ENCODE measurements around the gene ROBO1.

Gene ROBO1

GRCh38 chr3:78834910-78835309, 932.9 kb downstream of the ROBO1 start:
- DNase-seq (ENCODE audit: low read depth): no peak
- no peak overlapping the region for H3K4me3 ChIP-seq (ENCODE audit: control insufficient read depth, low read depth, low read length)
- TF ChIP-seq CTCF (IDR thresholded peaks at IDR 0.05; ENCODE audit: control insufficient read depth, insufficient read depth, low read depth, low read length, missing control alignments): no peak

- no peak for TF ChIP-seq CTCF (IDR thresholded peaks at IDR 0.05; ENCODE audit: control insufficient read depth, insufficient read depth, low read depth, low read length, missing control alignments)
Measured at GRCh38 chr3:78832785-78833204, 935.0 kb downstream of the ROBO1 start.

GRCh38 chr3:78831446-78831972, 936.3 kb downstream of the ROBO1 start:
- no peak for DNase-seq (ENCODE audit: low read depth)
- H3K4me3 ChIP-seq (ENCODE audit: control insufficient read depth, low read depth, low read length): no peak overlapping the region
- TF ChIP-seq CTCF (IDR thresholded peaks at IDR 0.05; ENCODE audit: control insufficient read depth, insufficient read depth, low read depth, low read length, missing control alignments): no peak

More at GRCh38 chr3:78832785-78833204, 935.0 kb downstream of the ROBO1 start:
- no peak overlapping the region for H3K4me3 ChIP-seq (ENCODE audit: control insufficient read depth, low read depth, low read length)
- no peak for DNase-seq (ENCODE audit: low read depth)

- no peak for TF ChIP-seq CTCF (IDR thresholded peaks at IDR 0.05; ENCODE audit: control insufficient read depth, insufficient read depth, low read depth, low read length, missing control alignments)
Measured at GRCh38 chr3:78830470-78830869, 937.3 kb downstream of the ROBO1 start.

GRCh38 chr3:78827618-78828017, 940.2 kb downstream of the ROBO1 start:
- no peak overlapping the region for H3K4me3 ChIP-seq (ENCODE audit: control insufficient read depth, low read depth, low read length)
- DNase-seq (ENCODE audit: low read depth): no peak
- TF ChIP-seq CTCF (IDR thresholded peaks at IDR 0.05; ENCODE audit: control insufficient read depth, insufficient read depth, low read depth, low read length, missing control alignments): no peak

More at GRCh38 chr3:78830470-78830869, 937.3 kb downstream of the ROBO1 start:
- no peak overlapping the region for H3K4me3 ChIP-seq (ENCODE audit: control insufficient read depth, low read depth, low read length)
- DNase-seq (ENCODE audit: low read depth): no peak

GRCh38 chr3:78825858-78826215, 942.0 kb downstream of the ROBO1 start:
- DNase-seq (ENCODE audit: low read depth): no peak
- no peak for TF ChIP-seq CTCF (IDR thresholded peaks at IDR 0.05; ENCODE audit: control insufficient read depth, insufficient read depth, low read depth, low read length, missing control alignments)
- H3K4me3 ChIP-seq (ENCODE audit: control insufficient read depth, low read depth, low read length): no peak overlapping the region
